GM18861 (cell line): ENCODE data around the gene CFAP69.

Experiments used
- ATAC-seq: cut with Tn5 transposase; IDR thresholded peaks from one replicate; pipeline ENCODE4 v1.9.1; 2021; ENCODE audit not compliant: unreplicated experiment

Gene CFAP69

GRCh38 chr7:90244909-90245851 is at the start of gene CFAP69:
Gene CFAP69, plus strand, starts transcription at chr7:90245174. Its CDS starts 251 bp downstream, at chr7:90245425.
- ATAC-seq = peak; percentile 68

DNA sequence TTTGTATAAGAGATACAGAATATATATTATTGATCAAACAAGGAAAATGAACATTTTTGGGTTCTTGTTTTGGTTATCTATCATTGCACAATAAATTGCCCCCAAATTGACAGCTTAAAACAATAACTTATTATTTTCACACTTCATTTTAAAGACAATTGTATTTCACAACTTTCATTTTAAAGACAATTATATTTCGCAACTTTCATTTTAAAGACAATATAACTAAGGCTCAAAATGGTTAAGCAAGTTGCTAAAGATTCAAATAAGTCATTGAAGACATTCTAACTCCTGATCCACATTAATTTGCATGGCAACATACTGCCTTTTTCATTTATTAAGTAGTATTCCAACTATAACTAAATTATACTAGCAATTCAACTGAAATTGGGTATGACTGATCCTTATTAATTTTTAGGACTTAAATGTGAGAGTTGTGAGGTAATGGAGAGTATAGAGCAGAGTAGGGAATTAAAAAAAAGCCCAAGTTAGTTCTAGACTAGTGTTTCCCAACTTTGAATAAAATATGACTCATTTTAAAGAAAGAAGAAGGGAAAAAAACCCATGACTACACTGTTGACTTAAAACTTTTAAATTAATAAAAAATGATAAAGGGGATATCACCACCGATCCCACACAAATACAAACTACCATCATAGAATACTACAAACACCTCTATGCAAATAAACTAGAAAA is 43.3 kb upstream of the CFAP69 start:
- ATAC-seq = no peak

DNA sequence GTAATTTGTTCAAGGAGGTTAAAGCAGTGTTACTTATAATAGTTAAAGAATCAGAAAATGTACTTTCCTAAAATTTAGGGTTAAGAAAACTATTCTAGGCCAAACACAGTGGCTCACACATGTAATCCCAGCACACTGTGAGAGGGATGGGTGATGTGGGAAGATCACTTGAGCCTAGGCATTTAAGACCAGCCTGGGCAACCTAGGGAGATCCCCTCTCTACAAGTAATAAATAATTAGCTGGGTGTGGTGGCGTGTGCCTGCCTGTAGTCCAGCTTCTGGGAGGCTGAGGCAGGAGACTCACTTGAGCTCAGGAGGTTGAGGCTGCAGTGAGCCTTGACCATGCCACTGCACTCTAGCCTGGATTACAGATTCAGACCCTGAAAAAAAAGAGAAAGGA is 37.0 kb upstream of the CFAP69 start:
- no peak for ATAC-seq

DNA sequence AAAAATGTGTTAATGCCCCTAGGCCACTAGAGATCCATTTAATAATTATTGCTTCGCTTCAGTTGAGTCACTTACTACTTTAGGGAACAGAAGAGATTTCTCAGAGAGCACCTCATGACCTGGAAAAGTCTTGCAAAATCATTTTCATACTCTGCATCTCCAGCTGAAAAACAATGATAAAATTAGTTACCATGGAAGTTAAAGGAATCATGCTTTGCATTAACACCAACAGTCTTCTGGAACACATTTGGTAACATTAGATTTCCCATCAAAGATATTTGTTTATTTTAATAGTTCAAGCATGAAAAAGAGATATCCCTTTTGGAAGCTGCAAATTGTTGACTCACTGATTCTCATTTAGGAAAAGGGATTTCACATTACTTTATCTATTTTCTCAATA is 35.2 kb upstream of the CFAP69 start:
- no peak for ATAC-seq

DNA sequence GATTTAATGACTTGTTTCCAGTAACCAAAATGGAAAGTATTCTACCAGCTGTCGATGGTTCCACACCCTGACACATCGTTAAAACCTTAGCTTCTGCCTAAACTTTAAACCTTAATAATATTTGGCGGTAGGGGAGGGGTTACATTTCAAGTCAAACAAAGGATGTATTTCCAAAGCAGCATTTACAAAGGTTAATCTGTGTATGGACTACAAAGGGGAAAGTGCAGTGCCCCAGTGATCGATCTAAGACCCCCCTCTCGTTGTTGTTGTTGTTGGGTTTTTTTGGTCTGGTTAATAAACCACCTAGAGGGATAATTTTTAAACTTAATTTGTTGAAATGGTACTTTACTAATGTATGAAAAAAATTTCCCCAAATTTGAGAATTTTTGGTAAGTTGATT is 34.5 kb upstream of the CFAP69 start:
- ATAC-seq = no peak

- ATAC-seq = no peak
Measured at GRCh38 chr7:90210981-90211380, 34.0 kb upstream of the CFAP69 start.

GRCh38 chr7:90211391-90212148 is 33.4 kb upstream of the CFAP69 start, which contains the start of gene STEAP2:
Gene STEAP2, plus strand, starts transcription at chr7:90211740. Its CDS starts 13,343 bp downstream, at chr7:90225083.
- peak; percentile 86 for ATAC-seq

GRCh38 chr7:90212149-90212495 is 32.9 kb upstream of the CFAP69 start:
- ATAC-seq = no peak

- ATAC-seq = no peak
Measured at GRCh38 chr7:90213521-90213920, 31.5 kb upstream of the CFAP69 start.

GRCh38 chr7:90216080-90216674 is 28.8 kb upstream of the CFAP69 start:
- no peak for ATAC-seq

DNA sequence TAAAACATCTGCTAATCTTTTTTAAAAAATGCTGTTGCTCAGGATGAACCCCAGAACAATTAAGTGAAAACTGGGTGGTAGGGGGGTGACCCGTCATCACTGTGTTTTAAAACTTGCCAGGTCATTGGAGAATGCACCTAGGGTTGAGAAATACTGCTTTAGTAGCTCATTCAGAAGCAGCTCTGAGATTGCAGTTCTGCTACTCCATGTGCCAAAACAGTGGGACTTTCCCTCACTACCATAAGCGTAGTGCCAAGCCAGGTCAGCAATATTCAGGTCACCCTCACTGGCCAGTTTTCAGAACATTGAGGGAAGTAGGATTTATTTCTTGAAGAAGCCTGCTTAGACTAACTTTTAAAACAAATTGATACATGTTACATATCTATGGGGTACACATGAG is 28.2 kb upstream of the CFAP69 start:
- ATAC-seq = no peak

DNA sequence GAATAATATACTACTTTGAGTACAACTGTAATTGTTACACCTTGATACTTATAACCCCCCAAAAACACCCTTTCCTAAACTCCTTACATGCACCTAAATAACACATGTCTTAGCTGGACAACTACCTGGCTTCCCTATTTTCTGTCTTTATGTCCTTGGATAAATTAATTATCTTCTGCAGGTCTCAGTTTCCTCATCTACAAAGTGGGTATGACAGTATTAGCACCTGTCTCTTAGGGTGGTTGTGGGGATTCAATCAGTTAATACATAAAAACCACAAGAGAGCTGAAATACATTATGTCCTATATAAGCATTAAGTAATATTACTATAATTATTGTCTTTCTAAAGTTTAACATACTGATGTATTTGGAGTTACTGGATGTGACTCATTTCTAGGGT is 22.6 kb upstream of the CFAP69 start:
- ATAC-seq = no peak

DNA sequence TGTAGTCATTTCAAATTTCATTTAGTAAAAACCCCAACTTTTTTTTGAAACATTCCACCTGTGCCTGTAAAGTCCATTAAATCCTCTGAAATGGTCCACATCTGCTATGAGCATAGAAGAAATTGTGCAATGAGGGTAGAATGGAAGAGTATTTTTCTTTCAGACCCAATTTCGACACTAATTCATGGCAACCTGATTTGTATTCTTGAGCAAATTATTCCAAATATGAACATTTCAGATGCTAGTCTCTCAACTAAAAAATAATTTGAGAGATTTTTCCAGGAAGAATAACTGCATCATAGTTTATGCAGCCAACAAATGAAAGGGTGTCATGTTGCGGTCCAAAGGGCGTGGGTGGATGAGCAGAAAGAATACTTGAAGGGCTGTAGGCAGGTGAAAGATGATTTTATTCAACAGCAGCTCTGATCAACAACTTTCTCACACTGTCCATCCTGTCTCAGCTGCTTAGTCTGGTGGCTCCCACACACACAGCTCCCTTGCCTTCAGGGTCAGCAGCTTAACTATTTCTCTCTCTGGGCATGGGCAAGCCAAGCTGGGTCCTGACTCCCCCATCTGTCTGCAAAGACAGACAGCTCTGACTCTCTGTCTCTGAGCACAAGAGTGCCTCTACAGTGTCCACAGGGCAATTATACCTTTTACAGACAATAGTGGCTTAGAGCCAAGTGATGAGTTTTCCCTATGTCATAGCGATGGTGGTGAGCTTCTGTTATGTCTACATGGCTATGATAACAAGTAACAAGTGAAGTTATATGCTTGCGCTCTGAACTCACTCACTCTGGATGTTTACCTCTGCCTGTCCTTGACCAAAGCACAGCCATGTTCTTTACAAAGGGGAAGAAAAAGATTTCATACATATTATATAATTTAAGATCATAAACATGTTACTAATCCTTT is 21.9 kb upstream of the CFAP69 start:
- ATAC-seq = no peak

- ATAC-seq = no peak
Measured at GRCh38 chr7:90224195-90224594, 20.8 kb upstream of the CFAP69 start.

GRCh38 chr7:90225181-90225580 is 19.8 kb upstream of the CFAP69 start:
- no peak for ATAC-seq

- ATAC-seq = no peak
Measured at GRCh38 chr7:90225601-90226000, 19.4 kb upstream of the CFAP69 start.

DNA sequence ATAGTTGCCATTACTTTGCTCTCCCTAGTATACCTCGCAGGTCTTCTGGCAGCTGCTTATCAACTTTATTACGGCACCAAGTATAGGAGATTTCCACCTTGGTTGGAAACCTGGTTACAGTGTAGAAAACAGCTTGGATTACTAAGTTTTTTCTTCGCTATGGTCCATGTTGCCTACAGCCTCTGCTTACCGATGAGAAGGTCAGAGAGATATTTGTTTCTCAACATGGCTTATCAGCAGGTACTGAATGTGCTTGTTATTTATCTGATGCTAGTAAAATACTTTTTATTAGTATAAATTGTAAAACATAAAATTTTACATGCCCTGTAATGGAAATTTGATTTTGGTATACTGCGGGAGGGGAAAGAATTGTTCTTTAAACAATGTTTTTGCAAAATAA is 17.7 kb upstream of the CFAP69 start:
- no peak for ATAC-seq

DNA sequence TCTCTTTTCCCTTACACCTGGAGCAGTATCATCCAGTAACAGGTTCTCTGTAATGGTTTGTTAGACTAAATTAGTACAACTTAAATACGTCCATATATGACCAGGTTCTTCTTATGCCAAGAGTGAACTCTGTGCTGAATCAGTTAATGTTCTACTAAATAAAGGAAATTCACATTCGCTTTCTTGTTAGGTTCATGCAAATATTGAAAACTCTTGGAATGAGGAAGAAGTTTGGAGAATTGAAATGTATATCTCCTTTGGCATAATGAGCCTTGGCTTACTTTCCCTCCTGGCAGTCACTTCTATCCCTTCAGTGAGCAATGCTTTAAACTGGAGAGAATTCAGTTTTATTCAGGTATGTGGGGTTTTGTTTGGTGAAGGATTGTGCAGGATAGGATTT is 15.3 kb upstream of the CFAP69 start:
- ATAC-seq = no peak

GRCh38 chr7:90230834-90231233 is 14.1 kb upstream of the CFAP69 start:
- no peak for ATAC-seq

- ATAC-seq = no peak
Measured at GRCh38 chr7:90231304-90231703, 13.7 kb upstream of the CFAP69 start.
